ENCODE measurements around the gene ABCF1.

DNA sequence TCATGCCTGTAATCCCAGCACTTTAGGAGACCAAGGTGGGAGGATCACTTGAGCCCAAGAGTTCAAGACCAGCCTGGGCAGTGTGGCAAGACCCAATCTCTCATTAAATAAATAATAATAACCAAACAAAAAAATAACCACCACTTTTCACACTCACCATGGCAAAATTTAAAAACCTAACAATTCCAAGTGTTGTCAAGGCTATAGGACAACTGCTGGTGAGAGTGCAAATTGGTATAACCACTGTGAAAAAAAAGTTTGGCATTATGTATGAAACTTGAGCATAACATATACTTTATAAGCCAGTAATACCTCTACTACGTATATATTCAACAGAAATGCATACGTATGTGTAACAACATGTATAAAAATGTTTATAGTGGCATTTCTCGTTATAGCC lies 10.3 kb upstream of the ABCF1 start:
- TF ChIP-seq POLR2A (IDR thresholded peaks at IDR 0.05) (no peak), CTCF (IDR thresholded peaks at IDR 0.05) (no peak)
